ENCODE data around the gene INAFM1. TPM values are rescaled to one million over a fixed set of nuclear protein-coding genes. Genes with fewer than 3 reads are reported as not detected.

INAFM1 gene
- total RNA-seq, result 10 to 100 TPM; 16.9 to 20.0 TPM

DNA sequence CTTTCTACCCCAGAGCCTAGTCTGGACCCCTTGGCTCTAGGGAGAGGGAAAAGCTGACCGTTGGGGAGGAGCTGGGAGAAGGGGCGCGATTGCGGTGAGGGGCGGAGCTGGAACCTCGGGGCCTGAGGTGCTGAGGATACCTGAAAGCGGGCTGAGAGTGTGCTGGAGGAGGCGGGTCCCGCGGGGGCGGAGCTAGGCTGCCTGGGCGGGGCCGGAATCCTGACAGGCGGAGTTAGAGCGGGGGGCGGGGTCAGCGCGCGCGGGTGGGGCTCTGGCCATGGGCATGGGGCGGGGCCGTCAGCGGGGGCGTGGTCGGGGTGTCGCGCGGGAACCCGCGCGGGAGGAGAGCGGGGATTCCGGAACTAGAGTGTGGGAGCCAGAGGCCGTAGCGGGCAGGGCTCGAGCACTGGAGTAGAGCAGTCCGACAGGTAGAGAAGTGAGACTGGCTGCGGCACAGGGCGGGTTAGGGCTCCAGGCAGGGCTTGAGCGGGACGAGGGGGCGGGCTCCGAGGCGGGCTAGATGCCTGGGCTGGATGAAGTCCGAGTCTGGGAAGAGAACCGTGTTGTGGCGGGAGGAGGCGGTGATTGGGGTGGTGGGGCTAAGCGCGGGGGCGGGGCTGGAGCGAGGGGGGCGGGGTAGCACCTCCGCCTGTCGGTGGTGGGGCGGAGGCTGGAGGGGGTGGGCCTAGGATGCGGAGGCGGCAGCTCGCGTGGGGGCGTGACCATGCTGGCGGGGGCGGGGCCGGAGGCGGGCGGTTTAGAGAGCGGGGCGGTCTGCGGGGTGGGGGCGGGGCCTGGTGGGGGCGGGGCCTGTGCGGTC lies at the start of gene INAFM1:
Gene INAFM1 (plus strand): TSS at position 815 of the 820 bp plus-strand sequence. CDS start 35 bp downstream, outside the sequence.
- DNase-seq (ENCODE audit: low spot score in 2 of 2) (peak; percentile 97 to 100), ATAC-seq (peak; percentile 79 to 80)
- Mint-ChIP-seq H3K36me3 (peaks cover 0 to 8% of the 10 kb centered on the region in 2 donors), H3K9me3 (no peaks in the 10 kb centered on the region), H3K27ac (peak within 1 kb of the TSS; percentile 98 to 99)

DNA sequence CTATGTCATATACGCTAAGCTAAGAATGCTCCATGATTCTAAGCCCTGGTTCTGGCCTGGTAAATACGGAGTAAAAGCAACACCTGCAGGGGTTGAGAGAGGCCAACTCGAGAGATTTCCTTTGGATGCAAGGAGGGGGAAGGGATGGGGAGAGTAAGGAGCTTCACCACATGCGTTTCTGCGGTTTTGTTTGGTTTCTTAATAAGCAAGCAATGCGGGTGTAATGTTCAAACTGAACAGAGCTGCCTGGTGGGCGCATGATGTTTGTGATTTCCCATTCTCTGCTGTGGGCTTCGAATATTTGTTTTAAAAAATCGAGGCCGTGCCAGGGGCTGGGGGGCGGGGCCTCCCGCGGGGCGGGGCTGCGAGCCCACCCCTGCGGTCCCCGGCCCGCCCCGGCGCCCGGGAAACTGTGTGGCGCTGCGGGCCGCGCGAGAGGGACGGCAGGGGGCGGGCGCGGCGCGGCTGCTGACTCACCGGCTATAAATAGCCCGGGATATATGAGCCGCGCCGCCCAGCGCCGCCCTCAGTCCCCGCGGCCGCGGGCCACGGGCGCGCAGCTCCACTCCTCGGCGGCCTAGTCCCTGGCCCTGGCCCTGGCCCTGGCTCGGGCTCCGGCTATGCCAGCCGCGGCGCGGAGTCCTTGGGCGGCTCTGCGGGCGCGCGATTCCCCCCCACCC lies 48.8 kb upstream of the INAFM1 start:
- H3K36me3 Mint-ChIP-seq, result peaks cover 10% of the 10 kb centered on the region in 2 donors
- H3K27ac Mint-ChIP-seq, result peak overlapping the region in 1 of 2 donors; percentile 92
- ATAC-seq, result peak; percentile 44 to 65
- DNase-seq (ENCODE audit: low spot score in 2 of 2), result peak; percentile 89 to 94
- H3K9me3 Mint-ChIP-seq, result no peaks in the 10 kb centered on the region

DNA sequence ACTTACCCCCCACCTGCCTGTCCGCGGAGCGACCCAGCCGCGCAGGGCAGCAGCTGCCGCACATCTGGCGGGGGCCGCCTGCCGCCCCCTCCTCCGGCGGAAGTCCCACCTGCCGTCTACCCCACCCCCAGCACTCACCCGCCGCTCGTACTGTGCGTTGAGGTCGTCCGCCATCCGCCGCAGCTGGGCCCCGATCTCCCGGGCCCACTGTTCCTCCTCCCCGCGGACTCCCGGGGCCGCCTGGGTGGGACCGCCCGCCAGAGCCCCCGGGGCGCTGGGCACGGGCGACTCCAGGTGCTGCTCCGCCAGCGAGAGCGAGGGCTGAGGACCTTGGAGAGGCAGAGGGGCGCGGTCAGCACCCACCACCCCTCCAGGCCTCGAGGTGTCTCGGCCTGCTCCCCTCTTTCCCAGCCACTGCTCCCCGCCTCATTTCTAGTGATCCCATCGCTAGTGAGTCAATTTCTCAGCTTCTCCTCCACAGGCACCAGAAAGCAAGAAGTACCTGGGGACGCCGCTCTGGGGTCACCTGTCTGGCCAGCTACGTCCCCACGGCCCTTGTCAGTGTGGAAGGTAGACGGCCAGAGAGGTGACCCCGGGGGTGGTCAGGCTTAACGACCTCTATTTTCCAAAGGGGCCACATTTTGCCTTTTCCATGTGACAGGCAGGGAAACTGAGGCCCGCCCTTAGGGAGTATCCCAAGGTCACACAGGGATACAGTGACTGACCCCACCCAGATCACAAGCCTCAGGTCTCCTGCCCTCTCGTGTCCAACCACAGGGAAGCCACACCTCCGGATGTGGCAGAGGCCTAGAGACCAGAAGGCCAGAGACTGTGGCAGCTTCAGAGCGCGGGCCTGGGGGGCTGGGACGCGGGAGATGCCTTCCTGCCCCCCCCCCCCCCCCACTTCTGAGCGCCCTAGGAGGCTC lies 48.0 kb upstream of the INAFM1 start:
- ATAC-seq, result peak; percentile 21 to 42
- no peaks in the 10 kb centered on the region for H3K9me3 Mint-ChIP-seq

GRCh38 chr19:47227352-47228167 lies 47.1 kb upstream of the INAFM1 start:
- H3K9me3 Mint-ChIP-seq, result no peaks in the 10 kb centered on the region
- peaks cover 10 to 18% of the 10 kb centered on the region in 2 donors for H3K36me3 Mint-ChIP-seq
- ATAC-seq (peak; percentile 12 to 25), DNase-seq (ENCODE audit: low spot score in 2 of 2) (peak; percentile 70 to 86)
- peak overlapping the region in 1 of 2 donors; percentile 85 for H3K27ac Mint-ChIP-seq

More for the DNA sequence above, 48.0 kb upstream of the INAFM1 start:
- DNase-seq (ENCODE audit: low spot score in 2 of 2), result peak; percentile 54 to 87
- Mint-ChIP-seq H3K36me3 (peaks cover 10 to 15% of the 10 kb centered on the region in 2 donors), H3K27ac (peak overlapping the region in 1 of 2 donors; percentile 97)

DNA sequence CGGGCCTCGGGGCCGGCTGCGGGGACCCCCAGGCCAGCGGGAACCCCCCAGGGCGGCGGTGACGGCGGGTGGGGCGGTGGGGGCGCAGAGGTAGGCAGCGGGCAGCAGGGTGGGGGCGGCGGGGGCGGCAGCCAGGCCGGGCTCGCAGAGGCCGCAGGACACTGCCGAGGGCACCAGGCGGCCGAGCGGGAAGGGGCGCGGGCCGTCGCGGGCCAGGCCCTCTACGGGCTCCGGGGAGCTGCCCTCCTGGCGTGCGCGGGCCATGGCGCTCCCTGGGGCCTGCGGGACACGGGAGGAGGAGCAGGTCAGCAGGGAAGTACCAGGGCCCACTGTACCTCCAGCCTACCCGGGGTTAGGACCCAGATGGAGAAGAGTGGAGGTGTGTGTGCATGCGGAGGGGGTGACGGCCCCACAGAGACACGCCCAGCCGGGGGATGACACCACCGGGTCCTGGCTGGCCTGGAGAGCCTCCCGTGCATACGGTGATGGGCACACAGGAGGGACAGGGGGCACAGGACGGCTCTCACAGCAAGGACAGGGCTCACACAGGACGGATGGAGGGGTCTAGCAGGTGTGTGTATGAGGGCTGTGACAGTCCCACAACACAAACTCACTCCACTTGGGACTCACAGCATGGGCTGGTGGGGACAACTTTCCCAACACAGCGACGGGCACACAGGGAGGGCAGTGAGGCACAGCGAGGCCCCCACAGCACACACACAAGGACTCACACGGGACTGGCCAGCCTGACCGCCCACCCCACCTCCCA lies 46.3 kb upstream of the INAFM1 start:
- H3K36me3 Mint-ChIP-seq, result peaks cover 10 to 20% of the 10 kb centered on the region in 2 donors
- H3K9me3 Mint-ChIP-seq, result no peaks in the 10 kb centered on the region
- no peak overlapping the region for H3K27ac Mint-ChIP-seq
- ATAC-seq (peak; percentile 11 to 24), DNase-seq (ENCODE audit: low spot score in 2 of 2) (peak; percentile 63 to 73)

DNA sequence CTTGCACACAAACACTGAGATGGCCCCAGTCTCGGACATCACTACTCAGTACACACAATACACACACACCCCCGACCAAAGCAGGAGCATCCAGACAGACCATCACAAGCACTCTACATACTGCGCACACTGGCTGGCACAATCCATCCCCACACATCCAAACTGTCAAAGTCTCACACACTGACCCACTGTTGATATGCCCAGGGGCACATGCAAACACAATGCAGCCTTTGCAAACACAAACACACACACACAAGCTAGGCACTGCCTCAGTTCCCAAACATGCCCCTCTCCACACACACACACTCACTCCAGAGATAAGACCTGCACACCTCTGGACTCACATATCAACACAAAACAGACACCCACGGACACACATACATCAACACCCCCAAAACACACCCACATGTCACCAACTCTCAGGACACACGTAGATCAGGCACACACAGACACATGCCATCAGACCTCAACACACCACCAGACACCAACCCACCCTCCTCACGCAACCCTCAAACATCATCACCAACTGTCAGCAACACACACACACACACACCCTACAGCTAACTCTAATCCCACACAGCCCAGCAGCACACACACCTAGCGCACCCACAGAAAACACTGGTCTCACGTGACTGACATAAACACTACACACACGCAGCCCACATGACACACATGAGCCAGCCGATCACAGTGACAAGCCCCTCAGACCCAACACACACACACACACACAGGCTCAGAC lies 45.6 kb upstream of the INAFM1 start:
- DNase-seq (ENCODE audit: low spot score in 2 of 2), result peak in 1 of 2 donors; percentile 26
- Mint-ChIP-seq H3K9me3 (no peaks in the 10 kb centered on the region), H3K27ac (no peak overlapping the region), H3K36me3 (peaks cover 6 to 16% of the 10 kb centered on the region in 2 donors)
- peak in 1 of 2 donors; percentile 6 for ATAC-seq

- Mint-ChIP-seq H3K36me3 (peaks cover 6 to 16% of the 10 kb centered on the region in 2 donors), H3K9me3 (no peaks in the 10 kb centered on the region), H3K27ac (no peak overlapping the region)
- no peak for ATAC-seq
- no peak for DNase-seq (ENCODE audit: low spot score in 2 of 2)
Measured at GRCh38 chr19:47229676-47230053, 45.0 kb upstream of the INAFM1 start.

DNA sequence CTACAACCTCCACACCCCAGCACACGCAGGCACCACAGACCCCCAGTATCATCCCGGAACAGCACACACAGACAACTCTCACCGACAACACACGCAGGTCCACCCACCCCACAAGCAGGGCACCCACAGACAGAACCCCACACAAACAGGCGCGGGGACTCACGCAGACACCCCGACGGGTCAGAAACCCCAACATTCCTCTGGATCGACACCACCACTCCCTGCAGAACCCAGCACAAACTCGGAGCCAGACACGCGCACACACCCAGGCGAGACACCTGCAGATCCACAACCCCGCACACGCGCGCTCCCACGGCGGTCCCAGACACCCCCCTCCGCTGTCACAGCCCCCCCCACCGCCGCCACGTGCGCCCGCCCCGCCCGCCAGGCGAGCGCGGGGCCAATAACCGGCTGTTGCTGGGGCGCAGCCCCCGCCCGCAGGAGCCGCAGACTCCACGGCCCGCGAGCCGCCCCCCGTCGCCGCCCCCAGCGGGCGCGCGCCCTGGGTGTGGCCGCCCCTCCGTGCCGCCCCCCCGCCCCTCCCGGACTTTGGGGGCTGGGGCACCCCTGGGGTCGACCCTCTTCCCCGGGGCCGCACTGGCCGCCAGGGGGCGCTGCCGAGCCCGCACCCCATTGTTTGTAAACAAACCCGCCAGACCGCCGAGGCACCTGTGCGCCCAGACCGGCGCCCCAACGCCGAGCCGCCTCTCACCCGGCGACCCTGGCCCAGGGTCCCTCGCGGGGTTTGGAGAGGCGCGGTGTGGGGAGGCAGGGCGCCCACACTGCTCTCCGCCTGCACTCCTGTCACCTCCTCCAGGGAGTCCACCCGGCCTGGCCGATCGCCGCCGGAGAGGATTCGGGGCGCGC lies 44.4 kb upstream of the INAFM1 start:
- DNase-seq (ENCODE audit: low spot score in 2 of 2), result peak; percentile 81 to 89
- Mint-ChIP-seq H3K9me3 (no peaks in the 10 kb centered on the region), H3K27ac (no peak overlapping the region), H3K36me3 (peaks cover 5 to 16% of the 10 kb centered on the region in 2 donors)
- peak in 1 of 2 donors; percentile 5 for ATAC-seq

DNA sequence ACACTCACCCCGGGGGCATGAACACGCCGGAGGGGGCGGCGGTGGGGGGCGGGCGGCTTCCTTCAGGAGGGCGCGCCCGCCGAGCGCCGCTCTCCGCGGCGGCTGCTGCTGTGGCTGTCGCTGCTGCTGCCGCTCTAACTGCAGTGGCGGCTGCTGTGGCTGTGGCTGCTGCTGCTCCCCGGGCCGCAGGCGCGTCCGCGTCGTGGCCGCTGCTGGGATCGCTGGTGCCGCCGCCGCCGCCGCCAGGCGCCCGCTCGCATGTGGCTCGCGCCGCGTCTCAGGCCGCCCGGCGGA lies 43.8 kb upstream of the INAFM1 start, which contains the start of gene BBC3:
Gene BBC3 (minus strand): TSS at position 279 of the 294 bp plus-strand sequence. CDS start 2,768 bp downstream, outside the sequence.
- no peak for ATAC-seq
- H3K27ac Mint-ChIP-seq, result peak within 1 kb of the TSS; percentile 26 to 99
- peaks cover 0 to 16% of the 10 kb centered on the region in 2 donors for H3K36me3 Mint-ChIP-seq
- H3K9me3 Mint-ChIP-seq, result no peaks in the 10 kb centered on the region
- DNase-seq (ENCODE audit: low spot score in 2 of 2), result no peak

- H3K27ac Mint-ChIP-seq, result peak overlapping the region; percentile 26 to 99
- H3K9me3 Mint-ChIP-seq, result no peaks in the 10 kb centered on the region
- H3K36me3 Mint-ChIP-seq, result peaks cover 0 to 16% of the 10 kb centered on the region in 2 donors
- ATAC-seq (peak; percentile 54), DNase-seq (ENCODE audit: low spot score in 2 of 2) (peak; percentile 89 to 95)
Measured at GRCh38 chr19:47231215-47232054, 43.2 kb upstream of the INAFM1 start.

GRCh38 chr19:47232422-47233211 lies 42.1 kb upstream of the INAFM1 start:
- peak overlapping the region in 1 of 2 donors; percentile 99 for H3K27ac Mint-ChIP-seq
- peaks cover 0 to 16% of the 10 kb centered on the region in 2 donors for H3K36me3 Mint-ChIP-seq
- H3K9me3 Mint-ChIP-seq, result no peaks in the 10 kb centered on the region
- DNase-seq (ENCODE audit: low spot score in 2 of 2) (peak; percentile 24 to 83), ATAC-seq (peak in 1 of 2 donors; percentile 50)

GRCh38 chr19:47236072-47236675 lies 38.5 kb upstream of the INAFM1 start:
- no peaks in the 10 kb centered on the region for H3K9me3 Mint-ChIP-seq
- DNase-seq (ENCODE audit: low spot score in 2 of 2) (no peak), ATAC-seq (no peak)
- peaks cover 5 to 21% of the 10 kb centered on the region in 2 donors for H3K36me3 Mint-ChIP-seq
- H3K27ac Mint-ChIP-seq, result no peak overlapping the region

Measured in activated naive CD4-positive, alpha-beta T cell treated with anti-CD3 and anti-CD28 coated beads, Interleukin-2, amount 50 U/mL, for 72 hours (primary cell).